ENCODE results near the gene CALHM2.

CALHM2 gene

DNA sequence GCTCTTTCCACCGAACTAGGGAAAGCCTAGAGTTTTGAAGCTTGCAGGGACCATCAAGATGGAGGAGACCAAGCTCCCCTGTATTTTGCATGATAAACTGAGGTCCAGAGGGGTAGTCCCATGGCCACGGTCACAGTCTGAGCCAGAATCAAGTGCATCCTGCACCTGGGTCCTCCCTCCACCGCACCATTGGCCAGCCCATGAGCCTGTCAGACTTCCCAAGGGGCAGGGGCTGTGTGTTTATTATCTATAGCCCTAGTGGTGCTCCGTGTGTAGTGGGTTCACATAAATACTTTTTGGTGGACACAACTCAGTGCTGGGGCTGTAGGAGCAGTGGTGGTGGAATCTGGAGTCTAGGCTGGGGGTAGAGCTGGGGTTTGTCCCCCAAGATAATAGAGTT lies 23.3 kb upstream of the CALHM2 start:
- DNase-seq: no peak

- DNase-seq: no peak
Observed at GRCh38 chr10:103474077-103474476, 21.9 kb upstream of the CALHM2 start.

GRCh38 chr10:103473261-103473671 lies 21.1 kb upstream of the CALHM2 start:
- DNase-seq: no peak

DNA sequence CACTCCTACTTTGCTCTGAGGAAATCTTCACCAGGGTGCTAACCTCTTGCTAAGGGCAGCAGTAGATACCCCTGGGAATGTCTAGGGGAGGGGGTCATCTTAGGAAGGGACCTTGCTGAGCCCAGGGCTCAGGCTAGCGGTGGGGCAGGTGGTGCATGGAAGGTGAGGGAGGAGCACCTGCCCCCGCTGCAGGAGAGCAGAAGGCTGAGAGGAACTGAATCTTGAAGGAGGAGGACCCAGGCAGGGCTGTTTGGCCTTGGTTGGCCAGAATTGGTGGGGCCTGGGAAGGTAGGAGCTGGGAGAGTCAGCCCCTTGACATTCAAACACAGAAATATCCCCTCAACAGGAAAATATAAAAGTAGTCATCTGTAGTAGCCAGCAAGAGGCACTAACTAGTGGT lies 19.8 kb upstream of the CALHM2 start:
- DNase-seq: no peak

- DNase-seq: no peak
Observed at GRCh38 chr10:103470761-103471653, 18.8 kb upstream of the CALHM2 start.

GRCh38 chr10:103469201-103469600 lies 17.0 kb upstream of the CALHM2 start:
- DNase-seq: no peak

DNA sequence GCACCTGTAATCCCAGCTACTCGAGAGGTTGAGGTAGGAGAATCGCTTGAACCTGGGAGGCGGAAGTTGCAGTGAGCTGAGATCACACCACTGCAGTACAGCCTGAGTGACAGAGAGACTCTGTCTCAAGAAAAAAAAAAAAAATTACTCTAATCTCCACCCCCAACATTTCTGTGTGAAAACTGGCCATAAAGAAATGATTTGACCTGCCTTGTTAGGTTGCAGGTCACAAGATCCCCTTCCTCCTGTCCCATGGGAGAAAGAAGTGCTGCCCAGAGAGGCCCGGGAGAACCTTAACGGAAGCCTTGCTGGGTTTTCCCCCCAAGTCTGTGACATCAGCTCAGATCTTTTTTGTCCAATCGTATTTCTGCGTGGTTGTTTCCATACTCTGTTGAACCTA lies 15.2 kb upstream of the CALHM2 start:
- no peak for DNase-seq

DNA sequence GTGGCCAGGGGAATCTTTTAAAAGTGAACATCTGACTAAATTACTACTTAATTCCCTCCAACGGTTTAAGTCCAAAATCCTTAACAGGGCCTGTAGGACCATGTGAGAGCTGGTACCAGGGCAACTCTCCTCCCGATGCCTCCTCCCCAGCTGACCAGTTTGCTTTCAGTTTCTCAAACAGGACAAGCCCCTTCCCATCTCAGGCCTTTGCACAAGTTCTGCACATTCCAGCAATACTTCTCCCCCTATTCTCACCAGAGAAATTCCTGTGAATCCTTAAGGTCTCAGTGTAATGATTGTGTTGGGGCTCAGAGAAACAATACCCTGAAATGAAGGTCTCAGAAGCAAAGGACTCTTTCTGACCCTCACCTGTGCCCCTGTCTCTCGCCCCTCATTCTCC lies 14.6 kb upstream of the CALHM2 start:
- no peak for DNase-seq

- DNase-seq: no peak
Observed at GRCh38 chr10:103465411-103466179, 13.4 kb upstream of the CALHM2 start.

DNA sequence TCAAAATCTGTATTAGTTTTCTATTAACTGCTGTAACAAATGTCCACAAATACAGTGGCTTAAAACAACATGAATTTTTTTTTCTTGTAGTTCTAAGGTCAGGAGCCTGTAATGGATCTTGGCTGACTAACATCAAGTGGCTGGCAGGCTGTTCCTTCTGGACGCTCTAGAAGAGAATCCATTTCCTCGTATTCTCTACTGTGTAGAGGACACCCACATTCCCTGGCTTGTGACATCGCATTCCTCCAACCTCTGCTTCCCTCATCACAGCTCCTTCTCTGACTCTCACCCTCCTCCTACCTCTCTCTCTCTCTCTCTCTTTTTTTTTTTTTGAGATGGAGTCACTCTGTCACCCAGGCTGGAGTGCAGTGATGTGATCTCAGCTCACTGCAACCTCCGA lies 11.3 kb upstream of the CALHM2 start:
- DNase-seq: no peak

DNA sequence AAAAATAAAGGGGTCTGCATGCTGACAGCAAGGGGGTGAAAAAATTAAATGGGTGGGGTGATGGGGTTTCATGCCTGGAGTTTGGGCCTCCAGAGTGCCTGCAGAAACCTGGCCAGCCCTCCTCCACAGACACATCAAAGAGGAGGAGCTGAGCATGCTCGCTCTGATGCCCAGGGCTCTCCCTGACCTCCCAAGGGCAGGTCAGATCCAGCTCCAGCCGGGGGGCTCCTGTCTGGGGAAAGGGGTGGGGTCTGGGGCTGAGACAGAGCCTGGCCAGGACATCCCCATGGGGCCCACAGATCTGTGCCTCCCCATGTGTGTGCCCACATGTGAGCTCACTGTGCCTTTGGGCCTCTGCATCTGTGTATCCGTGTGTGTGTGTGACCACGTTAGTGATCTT lies 7.4 kb upstream of the CALHM2 start:
- DNase-seq: no peak

DNA sequence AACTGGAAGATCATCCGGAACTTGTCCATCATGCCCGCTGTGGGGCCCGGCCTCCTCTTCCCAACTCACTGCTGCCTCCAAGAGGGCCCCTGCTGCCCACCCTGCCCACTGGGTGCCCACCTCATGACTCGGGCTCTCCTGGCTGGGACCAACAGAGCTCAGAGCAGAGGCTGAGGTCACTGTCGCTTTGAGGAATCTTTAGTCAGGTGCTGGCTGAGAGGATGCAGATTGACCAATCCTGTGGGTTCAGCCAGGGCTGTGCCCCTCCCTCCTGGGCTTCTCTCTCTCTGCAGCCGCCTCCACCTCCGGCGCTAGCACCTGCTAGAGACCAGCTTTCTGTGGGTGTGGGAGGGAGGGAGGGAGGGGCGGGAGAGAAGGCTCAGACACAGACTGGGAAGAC lies 6.5 kb upstream of the CALHM2 start, which contains the start of gene CALHM1:
Gene CALHM1 (minus strand): TSS at position 181 of the 400 bp plus-strand sequence. CDS start 149 bp downstream, at position 32.
- no peak for DNase-seq

DNA sequence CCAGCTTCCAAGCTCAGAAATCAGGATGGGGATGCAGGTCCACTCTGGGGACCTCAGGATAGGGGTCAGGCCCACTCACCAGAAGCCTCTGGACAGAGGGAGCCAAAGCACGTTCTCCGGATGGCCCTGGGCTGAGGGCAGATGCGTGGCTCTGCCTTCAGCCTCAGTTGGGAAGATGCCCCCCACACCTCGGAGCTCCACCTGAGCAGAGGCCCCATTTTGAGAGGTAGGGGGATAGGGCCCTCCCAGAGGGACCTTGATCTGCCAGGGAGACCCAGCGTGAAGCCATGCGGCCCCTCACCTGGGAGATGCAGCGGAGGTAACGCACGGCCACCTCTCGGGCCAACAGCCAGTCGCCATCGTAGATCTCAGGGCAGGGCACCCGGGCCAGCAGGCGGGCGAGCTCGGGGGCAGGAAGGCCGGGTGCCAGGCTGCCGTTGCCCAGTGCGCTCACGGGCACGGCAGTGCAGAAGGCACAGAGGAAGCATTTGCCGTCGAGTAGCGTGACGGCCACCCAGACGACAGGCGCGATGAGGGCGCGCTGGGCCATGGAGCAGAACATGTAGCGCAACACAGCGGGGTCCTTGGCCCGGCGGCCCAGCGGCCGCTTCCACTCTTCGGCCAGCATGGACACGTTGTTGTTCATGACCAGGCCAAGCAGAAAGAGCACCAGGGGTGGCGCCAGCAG lies 5.9 kb upstream of the CALHM2 start:
- DNase-seq: no peak

DNA sequence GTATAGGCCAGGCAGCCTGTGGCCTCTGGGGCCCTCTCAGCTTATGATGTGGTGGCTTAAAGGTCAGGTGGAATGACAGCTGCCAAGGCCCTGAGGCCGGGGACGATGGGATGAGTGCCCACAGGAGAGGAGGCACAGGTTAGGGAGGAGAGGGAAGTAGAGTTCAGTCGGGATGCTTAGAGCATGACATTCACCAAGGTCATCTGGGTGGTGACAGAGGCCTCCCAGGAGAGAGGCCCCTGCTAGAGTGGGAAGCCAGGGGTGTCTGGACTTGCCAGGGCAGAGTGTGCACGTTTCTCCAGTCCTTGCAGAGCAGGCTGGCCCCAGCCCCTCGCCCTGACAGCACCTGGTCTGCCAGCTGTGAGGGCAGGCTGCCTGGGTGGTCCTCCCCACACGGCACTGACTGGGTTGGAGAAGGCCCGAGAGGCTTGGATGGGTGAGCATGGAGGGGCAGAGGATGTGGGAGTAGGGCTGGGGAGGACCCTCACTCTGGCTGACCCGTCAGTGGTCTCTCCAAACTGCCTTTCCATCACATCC lies 5.1 kb upstream of the CALHM2 start:
- DNase-seq: no peak

- DNase-seq: no peak
Observed at GRCh38 chr10:103456074-103456660, 4.0 kb upstream of the CALHM2 start.

- DNase-seq: no peak
Observed at GRCh38 chr10:103455235-103455634, 3.1 kb upstream of the CALHM2 start.

DNA sequence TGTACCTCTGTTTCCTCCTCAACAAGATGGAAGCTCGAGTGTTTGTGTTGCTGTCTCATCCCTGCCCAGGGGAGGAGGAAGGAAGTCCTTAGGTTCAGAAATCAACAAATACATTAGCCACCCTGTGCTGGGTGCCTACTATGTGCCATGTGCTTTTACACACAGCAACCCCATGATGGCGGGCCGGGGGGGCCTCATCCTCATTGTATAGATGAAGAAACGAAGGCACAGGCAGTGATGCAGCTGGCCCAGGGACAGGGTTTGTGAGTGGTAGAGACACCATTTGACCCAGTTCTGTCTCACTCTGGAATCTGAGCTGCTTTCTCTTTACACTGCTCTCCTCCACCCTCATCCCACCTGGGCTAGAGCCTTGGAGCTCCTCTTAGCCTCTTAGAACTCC lies 1.9 kb upstream of the CALHM2 start:
- DNase-seq: no peak

DNA sequence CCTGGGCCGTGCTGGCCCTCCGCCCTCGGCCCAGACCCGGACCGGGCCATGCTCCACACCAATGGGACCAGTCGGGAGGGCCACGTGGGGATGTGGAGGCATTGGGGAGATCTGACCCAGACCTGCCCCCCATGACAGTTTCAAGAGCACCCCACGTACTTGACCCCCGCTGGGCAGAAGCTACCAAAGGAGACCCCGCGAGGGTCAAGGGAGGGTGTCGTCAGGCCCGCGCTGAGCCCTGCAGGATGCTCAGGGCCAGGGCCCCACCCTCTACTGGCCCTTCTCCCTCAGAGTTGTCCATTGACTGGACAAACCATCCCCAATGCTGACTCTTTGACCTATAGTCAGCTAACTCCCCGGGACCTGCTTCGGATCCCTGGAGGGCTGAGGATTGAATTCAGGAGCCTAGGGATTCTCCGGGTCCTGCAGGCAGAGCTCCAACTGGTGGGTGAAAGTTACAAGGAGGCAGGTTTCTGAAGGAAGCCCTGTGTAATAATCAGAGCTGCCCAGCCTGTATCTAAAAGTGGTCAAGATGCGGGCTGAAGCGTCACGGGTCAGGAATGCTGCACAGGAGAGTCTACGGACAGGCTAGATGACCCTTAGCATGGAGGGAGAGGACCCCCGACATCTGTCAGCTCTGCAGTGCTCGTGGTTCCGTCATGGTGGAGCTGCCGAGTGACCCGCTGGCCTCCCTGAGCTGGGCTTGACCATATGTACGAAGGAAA lies 498 bp upstream of the CALHM2 start:
- DNase-seq: no peak

- no peak for DNase-seq
Observed at GRCh38 chr10:103451091-103451813, 918 bp downstream of the CALHM2 start.

GRCh38 chr10:103450201-103450695 lies 1.9 kb downstream of the CALHM2 start:
- no peak for DNase-seq

All from amniotic stem cell (primary cell).